OCI-LY1 (cell line): ENCODE measurements around the gene CARD6.
"Not testable (repeated sequence)": the region's sequence is repeated elsewhere in the genome, so short reads cannot be mapped to it uniquely, and the experiment has no call there.

Experiments used
- EZH2 ChIP-seq: fragments of 200-600 bp; sonication (generic), shearing (Covaris generic); IDR thresholded peaks from 2 replicates; pipeline ENCODE4 v1.8.0; 2017; ENCODE audit warnings: borderline replicate concordance, mixed run types, mild to moderate bottlenecking, antibody characterized with exemption, low read length, moderate library complexity, mixed read lengths
- TF ChIP-seq, protein P1 (sequence below): fragments of 200-600 bp; sonication (generic), shearing (Covaris generic); IDR thresholded peaks from 2 replicates; pipeline ENCODE4 v1.5.1; 2017; ENCODE audit warnings: mild to moderate bottlenecking, antibody characterized with exemption, low read length, moderate library complexity, mixed read lengths

DNA sequence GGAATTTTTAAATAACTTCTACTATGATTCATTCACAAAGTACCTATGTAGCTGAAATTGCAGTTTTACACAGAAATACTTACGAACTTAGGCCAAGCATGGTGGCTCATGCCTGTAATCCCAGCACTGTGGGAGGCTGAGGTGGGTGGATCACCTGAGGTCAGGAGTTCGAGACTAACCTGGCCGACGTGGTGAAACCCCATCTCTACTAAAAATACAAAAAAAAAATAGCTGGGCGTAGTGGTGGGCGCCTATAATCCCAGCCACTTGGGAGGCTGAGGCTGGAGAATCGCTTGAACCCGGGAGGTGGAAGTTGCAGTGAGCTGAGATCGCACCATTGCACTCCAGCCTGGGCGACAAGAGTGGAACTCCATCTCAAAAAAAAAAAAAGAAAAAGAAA, 48.5 kb upstream of the CARD6 start:
- TF ChIP-seq, protein P1, sequence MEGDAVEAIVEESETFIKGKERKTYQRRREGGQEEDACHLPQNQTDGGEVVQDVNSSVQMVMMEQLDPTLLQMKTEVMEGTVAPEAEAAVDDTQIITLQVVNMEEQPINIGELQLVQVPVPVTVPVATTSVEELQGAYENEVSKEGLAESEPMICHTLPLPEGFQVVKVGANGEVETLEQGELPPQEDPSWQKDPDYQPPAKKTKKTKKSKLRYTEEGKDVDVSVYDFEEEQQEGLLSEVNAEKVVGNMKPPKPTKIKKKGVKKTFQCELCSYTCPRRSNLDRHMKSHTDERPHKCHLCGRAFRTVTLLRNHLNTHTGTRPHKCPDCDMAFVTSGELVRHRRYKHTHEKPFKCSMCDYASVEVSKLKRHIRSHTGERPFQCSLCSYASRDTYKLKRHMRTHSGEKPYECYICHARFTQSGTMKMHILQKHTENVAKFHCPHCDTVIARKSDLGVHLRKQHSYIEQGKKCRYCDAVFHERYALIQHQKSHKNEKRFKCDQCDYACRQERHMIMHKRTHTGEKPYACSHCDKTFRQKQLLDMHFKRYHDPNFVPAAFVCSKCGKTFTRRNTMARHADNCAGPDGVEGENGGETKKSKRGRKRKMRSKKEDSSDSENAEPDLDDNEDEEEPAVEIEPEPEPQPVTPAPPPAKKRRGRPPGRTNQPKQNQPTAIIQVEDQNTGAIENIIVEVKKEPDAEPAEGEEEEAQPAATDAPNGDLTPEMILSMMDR: not testable (repeated sequence)
- not testable (repeated sequence) for TF ChIP-seq EZH2
